NB4 (cell line): ENCODE results near the gene CPXM2.

Experiments used
- CTCF ChIP-seq: IDR thresholded peaks from one replicate; pipeline ENCODE4 v1.5.1; 2012; ENCODE audit warnings: low read depth, low read length
- MAX ChIP-seq: IDR thresholded peaks from 2 replicates; pipeline ENCODE4 v1.6.1; 2011; ENCODE audit warnings: low read depth, low read length
- POLR2A ChIP-seq: IDR thresholded peaks from 2 replicates; pipeline ENCODE4 v1.6.1; 2011; ENCODE audit warnings: mild to moderate bottlenecking; ENCODE audit not compliant: insufficient read length; ENCODE audit errors: extremely low read depth

DNA sequence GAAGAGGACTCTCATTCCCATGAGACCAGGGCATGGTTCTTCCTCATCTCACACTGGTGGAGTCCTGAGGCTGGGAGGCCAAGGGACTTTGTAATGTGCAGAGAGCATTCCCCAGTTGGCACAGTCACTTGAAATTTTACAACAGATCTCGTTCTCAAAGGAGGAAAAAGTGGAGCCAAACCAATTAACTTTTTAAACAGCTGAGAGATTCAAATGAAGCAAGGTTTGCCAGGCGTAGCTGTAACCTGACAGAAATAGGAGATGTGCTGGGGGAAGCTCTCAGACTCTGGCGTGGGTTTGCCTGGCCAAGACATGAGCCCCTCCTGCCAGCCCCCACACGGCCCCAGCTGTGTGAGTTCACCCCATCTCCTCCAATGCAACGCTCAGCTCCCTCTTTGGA lies 12.0 kb upstream of the CPXM2 start:
- no peak for TF ChIP-seq CTCF
- no peak for TF ChIP-seq POLR2A
- TF ChIP-seq MAX, result no peak
